ENCODE results near the gene SP3.

The SP3 gene

DNA sequence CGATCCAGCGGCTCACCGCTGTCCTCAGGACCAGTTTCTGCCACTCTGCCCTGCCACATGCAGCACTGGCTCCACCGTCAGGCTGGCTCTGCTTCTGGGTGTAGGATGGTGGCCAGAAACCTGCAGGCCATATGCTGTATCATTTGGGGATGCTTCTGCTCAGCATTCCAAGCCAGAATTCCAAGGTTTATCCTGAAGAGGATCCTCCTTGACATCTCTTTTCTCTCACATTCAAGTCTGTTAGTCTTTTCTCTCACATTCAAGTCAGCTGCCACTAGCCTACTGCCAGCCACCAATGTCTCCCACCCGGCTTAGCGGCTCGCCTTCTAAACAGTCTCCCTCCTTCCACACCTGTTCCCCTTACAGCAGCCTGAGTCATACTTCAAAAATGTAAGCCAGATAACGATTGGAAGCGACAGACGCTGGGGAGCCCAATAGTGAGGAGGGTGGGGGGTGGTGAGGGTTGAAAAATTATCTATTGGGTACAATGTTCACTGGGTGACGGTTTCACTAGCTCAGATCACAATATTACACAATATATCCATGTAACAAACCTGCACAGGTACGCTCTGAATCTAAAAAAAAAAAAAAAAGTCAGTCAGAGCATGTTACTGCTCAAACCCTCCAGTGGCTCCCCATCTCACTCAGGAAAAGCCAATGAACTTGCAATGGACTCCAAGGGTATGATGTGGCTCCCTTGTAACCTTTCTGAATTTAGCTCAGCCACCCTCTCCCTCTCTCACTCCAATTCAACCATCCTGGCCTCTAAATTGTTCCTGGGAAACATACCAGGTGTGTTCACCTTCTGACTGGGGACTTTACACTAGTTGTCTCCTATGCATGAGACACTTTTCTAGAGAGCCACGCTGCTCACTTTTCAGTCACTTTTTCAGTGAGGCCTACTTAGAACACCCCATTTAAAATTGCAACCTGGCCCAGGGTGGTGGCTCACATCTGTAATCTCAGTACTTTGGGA lies 38.8 kb upstream of the SP3 start:
- H3K27me3 ChIP-seq (ENCODE audit: insufficient read depth, insufficient read length): no peaks in the 10 kb centered on the region
- DNase-seq (ENCODE audit: low read depth, low spot score): no peak
- H3K36me3 ChIP-seq (ENCODE audit: insufficient read depth, insufficient read length, low read length): no peaks in the 10 kb centered on the region
- no peak overlapping the region for H3K9ac ChIP-seq (ENCODE audit: insufficient read length, low read depth)
- no peaks in the 10 kb centered on the region for H3K4me1 ChIP-seq (ENCODE audit: insufficient read depth, insufficient read length)
- no peak for TF ChIP-seq YY1 (IDR thresholded peaks at IDR 0.05; ENCODE audit: insufficient read depth, insufficient read length)
- no peak for TF ChIP-seq ZNF274 (IDR thresholded peaks at IDR 0.05; ENCODE audit: low read depth, low read length)
- no peak for TF ChIP-seq SUZ12 (IDR thresholded peaks at IDR 0.05; ENCODE audit: extremely low read depth, insufficient read depth, insufficient read length)
- H3K9me3 ChIP-seq (ENCODE audit: insufficient read depth, low read length): no peaks in the 10 kb centered on the region
- H3K4me3 ChIP-seq (ENCODE audit: insufficient read length, low read depth): no peak overlapping the region

- DNase-seq (ENCODE audit: low read depth, low spot score): no peak
- H3K27me3 ChIP-seq (ENCODE audit: insufficient read depth, insufficient read length): no peaks in the 10 kb centered on the region
- H3K36me3 ChIP-seq (ENCODE audit: insufficient read depth, insufficient read length, low read length): no peaks in the 10 kb centered on the region
- TF ChIP-seq YY1 (IDR thresholded peaks at IDR 0.05; ENCODE audit: insufficient read depth, insufficient read length): no peak
- TF ChIP-seq SUZ12 (IDR thresholded peaks at IDR 0.05; ENCODE audit: extremely low read depth, insufficient read depth, insufficient read length): no peak
- no peak for TF ChIP-seq ZNF274 (IDR thresholded peaks at IDR 0.05; ENCODE audit: low read depth, low read length)
- no peak overlapping the region for H3K9ac ChIP-seq (ENCODE audit: insufficient read length, low read depth)
- H3K4me1 ChIP-seq (ENCODE audit: insufficient read depth, insufficient read length): no peaks in the 10 kb centered on the region
- H3K9me3 ChIP-seq (ENCODE audit: insufficient read depth, low read length): no peaks in the 10 kb centered on the region
- H3K4me3 ChIP-seq (ENCODE audit: insufficient read length, low read depth): no peak overlapping the region
Measured at GRCh38 chr2:174002679-174003078, 37.5 kb upstream of the SP3 start.

GRCh38 chr2:174001107-174001506 lies 35.9 kb upstream of the SP3 start:
- DNase-seq (ENCODE audit: low read depth, low spot score): no peak
- Histone ChIP-seq H3K4me3 (ENCODE audit: insufficient read length, low read depth) (no peak overlapping the region), H3K9me3 (ENCODE audit: insufficient read depth, low read length) (no peaks in the 10 kb centered on the region), H3K4me1 (ENCODE audit: insufficient read depth, insufficient read length) (no peaks in the 10 kb centered on the region), H3K36me3 (ENCODE audit: insufficient read depth, insufficient read length, low read length) (no peaks in the 10 kb centered on the region), H3K9ac (ENCODE audit: insufficient read length, low read depth) (no peak overlapping the region), H3K27me3 (ENCODE audit: insufficient read depth, insufficient read length) (no peaks in the 10 kb centered on the region)
- TF ChIP-seq SUZ12 (IDR thresholded peaks at IDR 0.05; ENCODE audit: extremely low read depth, insufficient read depth, insufficient read length): no peak

GRCh38 chr2:173999724-174000123 lies 34.6 kb upstream of the SP3 start:
- H3K27me3 ChIP-seq (ENCODE audit: insufficient read depth, insufficient read length): no peaks in the 10 kb centered on the region
- H3K36me3 ChIP-seq (ENCODE audit: insufficient read depth, insufficient read length, low read length): no peaks in the 10 kb centered on the region
- no peak overlapping the region for H3K4me3 ChIP-seq (ENCODE audit: insufficient read length, low read depth)
- TF ChIP-seq ZNF274 (IDR thresholded peaks at IDR 0.05; ENCODE audit: low read depth, low read length): no peak
- TF ChIP-seq YY1 (IDR thresholded peaks at IDR 0.05; ENCODE audit: insufficient read depth, insufficient read length): no peak
- TF ChIP-seq SUZ12 (IDR thresholded peaks at IDR 0.05; ENCODE audit: extremely low read depth, insufficient read depth, insufficient read length): no peak
- no peaks in the 10 kb centered on the region for H3K9me3 ChIP-seq (ENCODE audit: insufficient read depth, low read length)
- no peak overlapping the region for H3K9ac ChIP-seq (ENCODE audit: insufficient read length, low read depth)
- no peak for DNase-seq (ENCODE audit: low read depth, low spot score)
- no peaks in the 10 kb centered on the region for H3K4me1 ChIP-seq (ENCODE audit: insufficient read depth, insufficient read length)

- Histone ChIP-seq H3K9ac (ENCODE audit: insufficient read length, low read depth) (no peak overlapping the region), H3K27me3 (ENCODE audit: insufficient read depth, insufficient read length) (no peaks in the 10 kb centered on the region), H3K36me3 (ENCODE audit: insufficient read depth, insufficient read length, low read length) (no peaks in the 10 kb centered on the region), H3K4me1 (ENCODE audit: insufficient read depth, insufficient read length) (no peaks in the 10 kb centered on the region), H3K9me3 (ENCODE audit: insufficient read depth, low read length) (no peaks in the 10 kb centered on the region), H3K4me3 (ENCODE audit: insufficient read length, low read depth) (no peak overlapping the region)
- no peak for TF ChIP-seq ZNF274 (IDR thresholded peaks at IDR 0.05; ENCODE audit: low read depth, low read length)
- no peak for TF ChIP-seq SUZ12 (IDR thresholded peaks at IDR 0.05; ENCODE audit: extremely low read depth, insufficient read depth, insufficient read length)
- TF ChIP-seq YY1 (IDR thresholded peaks at IDR 0.05; ENCODE audit: insufficient read depth, insufficient read length): no peak
- DNase-seq (ENCODE audit: low read depth, low spot score): no peak
Measured at GRCh38 chr2:173999272-173999671, 34.1 kb upstream of the SP3 start.

- Histone ChIP-seq H3K4me3 (ENCODE audit: insufficient read length, low read depth) (no peak overlapping the region), H3K9ac (ENCODE audit: insufficient read length, low read depth) (no peak overlapping the region), H3K36me3 (ENCODE audit: insufficient read depth, insufficient read length, low read length) (no peaks in the 10 kb centered on the region), H3K4me1 (ENCODE audit: insufficient read depth, insufficient read length) (no peaks in the 10 kb centered on the region), H3K27me3 (ENCODE audit: insufficient read depth, insufficient read length) (no peaks in the 10 kb centered on the region), H3K9me3 (ENCODE audit: insufficient read depth, low read length) (no peaks in the 10 kb centered on the region)
- DNase-seq (ENCODE audit: low read depth, low spot score): no peak
- TF ChIP-seq YY1 (IDR thresholded peaks at IDR 0.05; ENCODE audit: insufficient read depth, insufficient read length): no peak
- no peak for TF ChIP-seq ZNF274 (IDR thresholded peaks at IDR 0.05; ENCODE audit: low read depth, low read length)
- TF ChIP-seq SUZ12 (IDR thresholded peaks at IDR 0.05; ENCODE audit: extremely low read depth, insufficient read depth, insufficient read length): no peak
Measured at GRCh38 chr2:173998386-173998785, 33.2 kb upstream of the SP3 start.

- no peak for DNase-seq (ENCODE audit: low read depth, low spot score)
- no peak for TF ChIP-seq YY1 (IDR thresholded peaks at IDR 0.05; ENCODE audit: insufficient read depth, insufficient read length)
- no peak for TF ChIP-seq ZNF274 (IDR thresholded peaks at IDR 0.05; ENCODE audit: low read depth, low read length)
- no peak for TF ChIP-seq SUZ12 (IDR thresholded peaks at IDR 0.05; ENCODE audit: extremely low read depth, insufficient read depth, insufficient read length)
Measured at GRCh38 chr2:173997753-173998152, 32.6 kb upstream of the SP3 start.

More at GRCh38 chr2:173997753-173998152, 32.6 kb upstream of the SP3 start:
- H3K27me3 ChIP-seq (ENCODE audit: insufficient read depth, insufficient read length): no peaks in the 10 kb centered on the region
- no peaks in the 10 kb centered on the region for H3K9me3 ChIP-seq (ENCODE audit: insufficient read depth, low read length)
- H3K4me1 ChIP-seq (ENCODE audit: insufficient read depth, insufficient read length): no peaks in the 10 kb centered on the region
- no peak overlapping the region for H3K4me3 ChIP-seq (ENCODE audit: insufficient read length, low read depth)
- H3K36me3 ChIP-seq (ENCODE audit: insufficient read depth, insufficient read length, low read length): no peaks in the 10 kb centered on the region
- no peak overlapping the region for H3K9ac ChIP-seq (ENCODE audit: insufficient read length, low read depth)
